Gastrocnemius medialis (tissue), 4 donors: Measurements from ENCODE around the gene LAMTOR1. TPM values are rescaled to one million over a fixed set of nuclear protein-coding genes. Genes with fewer than 3 reads are reported as not detected.
A peak's percentile ranks its signal among the peaks of the same experiment; 100 is the strongest.

Source experiments
- ATAC-seq, 2 donors: fragments of 150-250 bp; one replicate each; pipeline ENCODE4 v1.9.1; 2016
- DNase-seq, 2 donors: peaks; one replicate each; pipeline ENCODE4 v3.0.0-alpha.2; 2019
- H3K27ac ChIP-seq, 4 donors: fragments of 200-600 bp; sonication (generic); 1 replicate in 1 of 4; 2 replicates in 3 of 4; pipeline ENCODE4 v1.5.1; 2016 to 2018; ENCODE audit warnings: mild to moderate bottlenecking in 2 of 4, moderate library complexity in 1 of 4
- H3K27me3 ChIP-seq, 3 donors: fragments of 200-600 bp; sonication (generic) in 2 of 3; 1 replicate in 1 of 3; 2 replicates in 2 of 3; pipeline versions ENCODE4 v1.5.1 to v1.6.0; 2016 to 2019; ENCODE audit warnings: mild to moderate bottlenecking in 1 of 3, moderate library complexity in 1 of 3
- H3K36me3 ChIP-seq, 2 donors: fragments of 200-600 bp; sonication (generic) in 1 of 2; one replicate each; pipeline ENCODE4 v1.5.1; 2017 to 2018
- H3K4me1 ChIP-seq, 2 donors: fragments of 200-600 bp; sonication (generic) in 1 of 2; one replicate each; pipeline ENCODE4 v1.5.1; 2016 to 2017; ENCODE audit warnings: mild to moderate bottlenecking in 2 of 2
- H3K4me3 ChIP-seq, 4 donors: fragments of 200-600 bp; sonication (generic) in 3 of 4; 1 replicate in 1 of 4; 2 replicates in 3 of 4; pipeline ENCODE4 v1.5.1; 2016 to 2019; ENCODE audit warnings: mild to moderate bottlenecking in 2 of 4
- H3K9me3 ChIP-seq, 3 donors: fragments of 200-600 bp; sonication (generic) in 2 of 3; 1 replicate in 1 of 3; 2 replicates in 2 of 3; pipeline ENCODE4 v1.5.1; 2016 to 2019
- POLR2A ChIP-seq, 2 donors: fragments of 450-650 bp; IDR thresholded peaks; one replicate each; pipeline ENCODE4 v1.6.1; 2017; ENCODE audit warnings: antibody characterized with exemption in 2 of 2, mild to moderate bottlenecking in 2 of 2, moderate library complexity in 2 of 2
- in situ Hi-C, 4 donors: fragments of 200-750 bp; cut with MboI; loops; one replicate each; pipeline versions ENCODE4 v1.15.0 to v1.8.0; 2017; ENCODE audit warnings: low sequenced_read_pairs in 4 of 4
- intact Hi-C: fragments of 100-400 bp; cut with DNase I; formaldehyde crosslinking; loops from one replicate; pipeline ENCODE4 v1.15.1; 2023; ENCODE audit warnings: low total_unique reads
- total RNA-seq, 4 donors: library from RNA; depleted of rRNA; stranded (reverse); fragments of >200 nt; gene quantifications; one replicate each; pipeline versions ENCODE4 v1.1.0 to v1.2.3, GENCODE V29; 2016
- TF ChIP-seq, protein P1 (sequence below), 5 experiments: fragments of 450-650 bp in 3 of 5; fragments of 200-600 bp in 2 of 5; sonication (generic) in 2 of 5; IDR thresholded peaks in 4 of 5; conservative IDR thresholded peaks in 1 of 5; 1 replicate in 4 of 5; 2 replicates in 1 of 5; pipeline ENCODE4 v1.5.1; 2016 to 2019; ENCODE audit warnings: antibody characterized with exemption in 5 of 5, mild to moderate bottlenecking in 3 of 5, moderate library complexity in 3 of 5

Gene LAMTOR1
- total RNA-seq, 4 donors from 2014 or later: 75.0 to 146 (median 104) TPM

DNA sequence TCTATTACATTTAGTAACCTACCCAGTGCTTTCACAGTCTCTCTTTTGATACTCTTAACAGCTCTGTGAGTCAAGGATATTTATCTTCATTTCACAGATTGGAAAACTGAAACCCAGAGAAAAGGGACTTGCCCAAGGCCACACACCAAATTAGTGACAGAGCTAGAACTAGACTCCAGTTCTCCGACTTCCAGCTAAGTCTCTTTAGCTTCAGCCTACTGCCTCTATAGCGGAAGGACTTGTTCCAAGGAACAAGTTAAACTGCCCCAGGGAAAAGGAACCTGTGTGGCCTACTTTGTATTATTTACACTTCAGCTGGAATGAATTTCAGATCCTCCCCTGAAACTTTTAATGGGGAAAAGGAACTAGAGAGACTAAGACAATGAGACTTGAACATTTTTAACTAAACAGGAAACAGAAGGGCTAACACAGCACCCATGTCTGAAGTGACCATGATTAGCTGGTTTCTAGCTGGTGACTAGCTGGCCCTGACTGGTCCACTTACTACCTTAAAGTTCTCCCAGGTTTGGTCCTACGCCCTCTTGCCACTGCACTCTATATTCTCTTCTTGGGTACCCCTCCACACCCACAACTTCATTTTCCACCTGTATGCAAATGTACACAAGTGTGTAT lies 21.2 kb downstream of the LAMTOR1 start:
- H3K36me3 ChIP-seq: no peaks in the 10 kb centered on the region
- H3K27me3 ChIP-seq: no peaks in the 10 kb centered on the region
- H3K4me3 ChIP-seq: no peak overlapping the region
- intact Hi-C loops (no loop called here), in situ Hi-C loops (no loop called here)
- DNase-seq: no peak
- ATAC-seq: no peak
- peaks cover 14 to 19% of the 10 kb centered on the region in 2 donors for H3K4me1 ChIP-seq
- H3K27ac ChIP-seq: peak overlapping the region in 2 of 4 donors; percentile 92 to 95
- TF ChIP-seq, protein P1, sequence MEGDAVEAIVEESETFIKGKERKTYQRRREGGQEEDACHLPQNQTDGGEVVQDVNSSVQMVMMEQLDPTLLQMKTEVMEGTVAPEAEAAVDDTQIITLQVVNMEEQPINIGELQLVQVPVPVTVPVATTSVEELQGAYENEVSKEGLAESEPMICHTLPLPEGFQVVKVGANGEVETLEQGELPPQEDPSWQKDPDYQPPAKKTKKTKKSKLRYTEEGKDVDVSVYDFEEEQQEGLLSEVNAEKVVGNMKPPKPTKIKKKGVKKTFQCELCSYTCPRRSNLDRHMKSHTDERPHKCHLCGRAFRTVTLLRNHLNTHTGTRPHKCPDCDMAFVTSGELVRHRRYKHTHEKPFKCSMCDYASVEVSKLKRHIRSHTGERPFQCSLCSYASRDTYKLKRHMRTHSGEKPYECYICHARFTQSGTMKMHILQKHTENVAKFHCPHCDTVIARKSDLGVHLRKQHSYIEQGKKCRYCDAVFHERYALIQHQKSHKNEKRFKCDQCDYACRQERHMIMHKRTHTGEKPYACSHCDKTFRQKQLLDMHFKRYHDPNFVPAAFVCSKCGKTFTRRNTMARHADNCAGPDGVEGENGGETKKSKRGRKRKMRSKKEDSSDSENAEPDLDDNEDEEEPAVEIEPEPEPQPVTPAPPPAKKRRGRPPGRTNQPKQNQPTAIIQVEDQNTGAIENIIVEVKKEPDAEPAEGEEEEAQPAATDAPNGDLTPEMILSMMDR (IDR thresholded peaks at IDR 0.05 in 4 of 5, conservative IDR thresholded peaks at IDR 0.05 in 1 of 5): no peak
- TF ChIP-seq POLR2A (IDR thresholded peaks at IDR 0.05): no peak
- no peaks in the 10 kb centered on the region for H3K9me3 ChIP-seq

DNA sequence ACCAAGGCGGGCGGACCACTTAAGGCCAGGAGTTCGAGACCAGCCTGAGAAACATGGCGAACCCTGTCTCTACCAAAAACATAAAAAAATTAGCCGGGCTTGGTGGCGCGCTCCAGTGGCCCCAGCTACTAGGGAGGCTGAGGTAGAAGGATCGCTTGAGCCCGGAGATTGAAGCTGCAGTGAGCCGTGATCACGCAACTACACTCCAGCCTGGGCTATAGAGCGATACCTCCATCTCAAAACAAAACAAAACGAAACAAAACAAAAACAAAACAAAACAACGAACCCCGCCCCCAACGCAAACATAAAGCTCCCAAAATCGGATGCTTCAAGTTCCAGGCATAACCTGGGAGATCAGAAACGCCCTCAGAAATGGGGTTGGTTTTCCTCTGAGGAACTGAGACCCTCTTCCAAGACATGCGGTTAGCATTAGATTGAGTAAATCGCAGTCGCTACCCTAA lies 21.9 kb downstream of the LAMTOR1 start:
- ATAC-seq (no peak), DNase-seq (no peak)
- TF ChIP-seq, protein P1 (IDR thresholded peaks at IDR 0.05 in 4 of 5, conservative IDR thresholded peaks at IDR 0.05 in 1 of 5): no peak
- no peak for TF ChIP-seq POLR2A (IDR thresholded peaks at IDR 0.05)
- peak overlapping the region; percentile 69 to 96 (median 93) for H3K4me3 ChIP-seq
- H3K27me3 ChIP-seq: no peaks in the 10 kb centered on the region
- no peaks in the 10 kb centered on the region for H3K36me3 ChIP-seq
- H3K4me1 ChIP-seq: peaks cover 14 to 19% of the 10 kb centered on the region in 2 donors
- intact Hi-C loops: no loop called here
- H3K9me3 ChIP-seq: no peaks in the 10 kb centered on the region
- H3K27ac ChIP-seq: peak overlapping the region; percentile 87 to 98 (median 94)
- in situ Hi-C loops: no loop called here

DNA sequence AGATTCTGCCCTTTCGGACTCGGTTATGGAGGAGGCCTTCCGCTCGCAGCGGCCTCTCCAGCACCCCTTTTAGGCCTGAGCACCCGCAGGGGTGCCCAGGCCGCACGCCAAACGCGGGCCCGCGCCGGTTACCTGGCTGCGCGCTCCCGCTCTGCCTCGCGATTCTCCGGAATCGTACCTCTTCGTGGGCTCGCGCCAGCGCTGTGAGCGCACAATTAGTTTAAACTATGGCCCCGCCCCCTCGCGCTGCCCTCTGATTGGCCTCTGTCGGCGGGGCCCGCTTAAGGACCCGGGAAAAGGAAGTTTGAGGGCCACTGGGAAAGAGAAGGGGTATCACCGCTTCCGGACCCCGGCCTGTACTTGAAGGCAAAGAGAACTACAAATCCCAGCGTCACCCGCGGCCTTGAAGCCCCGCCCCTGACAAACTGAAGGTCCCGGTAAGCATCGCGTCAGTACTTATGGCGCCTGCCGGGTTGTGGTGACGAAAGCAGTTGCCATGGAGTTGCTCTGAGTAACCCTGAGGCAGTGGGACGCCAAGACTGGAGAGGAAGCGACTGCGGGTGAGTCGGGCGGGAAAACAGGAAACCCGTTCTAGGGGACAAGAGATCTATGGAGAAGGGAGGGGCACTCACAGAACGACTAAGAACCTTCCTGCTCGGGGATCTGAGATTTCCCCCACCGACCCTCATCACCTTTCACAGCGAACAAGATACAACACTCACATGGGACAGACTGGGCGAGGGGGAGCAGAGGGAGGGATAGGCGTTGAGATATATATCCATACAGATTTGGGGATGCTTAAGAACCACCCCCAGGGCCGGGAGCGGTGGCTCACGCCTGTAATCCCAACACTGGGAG lies 22.5 kb downstream of the LAMTOR1 start, which contains the start of the genes LRRC51 and NUMA1:
Gene LRRC51, plus strand, starts transcription at position 525 of the 858 bp plus-strand sequence. CDS start 8,234 bp downstream, outside the sequence.
Gene NUMA1, minus strand, starts transcription at position 217 of the 858 bp plus-strand sequence. CDS start 44,599 bp downstream, outside the sequence.
- DNase-seq (peak; percentile 99 to 100), ATAC-seq (peak; percentile 96 to 98)
- intact Hi-C loops: loop anchor here (1.0 kb wide), 4 partner anchors 23 to 152 kb away; partner anchors contain the start of genes ANAPC15, LAMTOR1 and XNDC1N
- Histone ChIP-seq H3K4me3 (peak within 1 kb of the TSS; percentile 69 to 96 (median 93)), H3K4me1 (peaks cover 14 to 19% of the 10 kb centered on the region in 2 donors), H3K9me3 (no peaks in the 10 kb centered on the region), H3K27me3 (no peaks in the 10 kb centered on the region), H3K36me3 (no peaks in the 10 kb centered on the region), H3K27ac (peak within 1 kb of the TSS; percentile 87 to 98 (median 94))
- in situ Hi-C loops: no loop called here
- TF ChIP-seq, protein P1 (IDR thresholded peaks at IDR 0.05 in 4 of 5, conservative IDR thresholded peaks at IDR 0.05 in 1 of 5): no peak
- peak; percentile 71 to 78 for TF ChIP-seq POLR2A (IDR thresholded peaks at IDR 0.05)

DNA sequence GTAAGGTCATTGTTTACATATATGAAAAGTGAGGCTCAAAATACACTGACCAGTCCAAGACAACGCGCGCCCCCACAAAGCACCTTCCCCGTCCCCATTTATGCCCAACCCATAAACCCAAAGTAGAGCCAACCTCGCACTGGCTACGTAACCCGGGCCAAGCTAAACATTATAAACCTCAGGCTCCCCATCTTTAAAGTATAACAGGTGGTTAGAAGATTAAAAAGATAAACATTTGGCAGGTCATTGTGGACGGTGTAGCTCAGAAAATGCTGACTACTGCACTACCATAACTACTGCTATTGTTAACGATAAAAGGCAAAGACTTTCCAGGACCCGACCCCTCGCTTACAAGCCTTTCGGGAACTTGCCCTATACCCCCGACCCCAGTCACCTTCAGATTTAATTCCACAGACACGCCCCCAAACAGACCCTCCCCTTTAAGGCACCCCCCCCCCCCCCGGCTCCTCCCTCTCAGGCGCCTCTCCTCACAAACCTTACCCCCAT lies 23.2 kb downstream of the LAMTOR1 start:
- H3K27ac ChIP-seq: peak overlapping the region; percentile 87 to 98 (median 94)
- intact Hi-C loops (loop anchor here (1.0 kb wide), 4 partner anchors 23 to 152 kb away; partner anchors contain the start of genes ANAPC15, LAMTOR1 and XNDC1N), in situ Hi-C loops (loop anchor here in 3 of 4 donors (5.0 kb wide), 2 partner anchors 38 to 43 kb away; no protein-coding TSS in a partner anchor)
- no peaks in the 10 kb centered on the region for H3K36me3 ChIP-seq
- DNase-seq (peak in 1 of 2 donors; percentile 18), ATAC-seq (peak; percentile 47 to 68)
- H3K27me3 ChIP-seq: no peaks in the 10 kb centered on the region
- H3K9me3 ChIP-seq: no peaks in the 10 kb centered on the region
- H3K4me1 ChIP-seq: peaks cover 14 to 19% of the 10 kb centered on the region in 2 donors
- TF ChIP-seq POLR2A (IDR thresholded peaks at IDR 0.05): no peak
- TF ChIP-seq, protein P1 (IDR thresholded peaks at IDR 0.05 in 4 of 5, conservative IDR thresholded peaks at IDR 0.05 in 1 of 5): no peak
- H3K4me3 ChIP-seq: peak overlapping the region; percentile 69 to 96 (median 93)
